MM.1S (cell line): ENCODE data around the gene DMTF1.

ENCODE experiments used
- CTCF ChIP-seq: fragments of 300-600 bp; sonication (generic); IDR thresholded peaks from 2 replicates; pipeline ENCODE4 v1.5.1; 2016; ENCODE audit warnings: antibody characterized with exemption, low read length, mixed read lengths
- EZH2 ChIP-seq: fragments of 300-600 bp; sonication (generic); optimal IDR thresholded peaks from 2 replicates; pipeline ENCODE3; 2017; ENCODE audit warnings: low read depth, mild to moderate bottlenecking, antibody characterized with exemption, low read length, mixed read lengths
- EZH2phosphoT487 ChIP-seq: fragments of 300-600 bp; sonication (generic); IDR thresholded peaks from 2 replicates; pipeline ENCODE4 v1.6.1; 2018; ENCODE audit warnings: antibody characterized with exemption, low read length

GRCh38 chr7:87187120-87187519, 34.9 kb downstream of the DMTF1 start:
- TF ChIP-seq CTCF, result no peak
- no peak for TF ChIP-seq EZH2
- TF ChIP-seq EZH2phosphoT487, result no peak
